Measurements from ENCODE around the gene AMOT. TPM values are rescaled to one million over a fixed set of nuclear protein-coding genes. Genes with fewer than 3 reads are reported as not detected.

The AMOT gene
- polyA plus RNA-seq, 1 of the 3 experiments (the other 2 are of a cell fraction): 3.4 TPM

- TF ChIP-seq USF1 (IDR thresholded peaks at IDR 0.05; ENCODE audit: borderline replicate concordance, low read depth) (no peak), MEF2A (IDR thresholded peaks at IDR 0.05; ENCODE audit: borderline replicate concordance, low read depth) (no peak), EP300 (IDR thresholded peaks at IDR 0.05; ENCODE audit: borderline replicate concordance in 1 of 2, low read depth in 1 of 2, low read length in 1 of 2) (peak in 1 of 2 experiments; percentile 17; a peak in 1 of 4 replicates), MAX (IDR thresholded peaks at IDR 0.05; ENCODE audit: low read depth) (no peak), RAD21 (IDR thresholded peaks at IDR 0.05; ENCODE audit: low read length) (no peak), FOSL2 (IDR thresholded peaks at IDR 0.05; ENCODE audit: borderline replicate concordance, low read depth) (peak; percentile 44; the same call in 1 of the 2 replicates), TCF12 (IDR thresholded peaks at IDR 0.05) (peak; percentile 82), YY1 (IDR thresholded peaks at IDR 0.05; ENCODE audit: low read depth) (no peak), TAF1 (IDR thresholded peaks at IDR 0.05; ENCODE audit: borderline replicate concordance, low read depth, low read length) (no peak)
These were observed 8.0 kb downstream of the AMOT start (continued) for GRCh38 chrX:112832481-112833095.

GRCh38 chrX:112830540-112830939 is 10.1 kb downstream of the AMOT start:
- Histone ChIP-seq H3K79me2 (ENCODE audit: insufficient read depth) (no peaks in the 10 kb centered on the region), H3K9me3 (no peaks in the 10 kb centered on the region), H3K4me2 (no peak overlapping the region), H3K36me3 (replicated peaks in 1 of 2; ENCODE audit: control insufficient read depth in 1 of 2, insufficient read depth in 2 of 2, low read length in 1 of 2) (no peaks in the 10 kb centered on the region), H3K9me2 (no peaks in the 10 kb centered on the region), H3K4me1 (ENCODE audit: control insufficient read depth in 1 of 2, insufficient read depth in 2 of 2, low read depth in 1 of 2, low read length in 1 of 2) (peaks cover 0 to 9% of the 10 kb centered on the region in 2 experiments; a peak in 2 of 4 replicates), H4K20me1 (ENCODE audit: insufficient read depth) (peaks cover 5% of the 10 kb centered on the region; the same call in 1 of the 2 replicates), H3K27ac (ENCODE audit: low read depth in 2 of 2, low read length in 1 of 2) (no peak overlapping the region), H3F3A (replicated peaks; ENCODE audit: insufficient read depth) (peaks cover 9% of the 10 kb centered on the region), H3K4me3 (ENCODE audit: low read depth in 2 of 2, low read length in 1 of 2) (no peak overlapping the region), H3K27me3 (ENCODE audit: insufficient read depth) (no peaks in the 10 kb centered on the region), H3K9ac (no peak overlapping the region), H2AFZ (ENCODE audit: low read depth) (no peak overlapping the region)
- DNase-seq: no peak
- CTCF ChIA-PET: no interaction called here
- POLR2A ChIA-PET: no interaction called here
- WGBS (ENCODE audit: low lambda C conversion rate): 60% methylated on average over 3 of the region's 3 CpGs
- TF ChIP-seq FOXJ3 (CRISPR knock-in tag; IDR thresholded peaks at IDR 0.05) (no peak), MXI1 (IDR thresholded peaks at IDR 0.05; ENCODE audit: low read depth, low read length) (no peak), TEAD4 (IDR thresholded peaks at IDR 0.05; ENCODE audit: borderline replicate concordance, insufficient read depth) (no peak), ELF1 (IDR thresholded peaks at IDR 0.05) (no peak), SMC3 (IDR thresholded peaks at IDR 0.05; ENCODE audit: low read depth, low read length) (no peak), RAD21 (IDR thresholded peaks at IDR 0.05; ENCODE audit: low read length) (no peak), EZH2phosphoT487 (IDR thresholded peaks at IDR 0.05; ENCODE audit: borderline replicate concordance, low read depth) (no peak), FOXM1 (IDR thresholded peaks at IDR 0.05; ENCODE audit: low read depth) (no peak), IRF3 (IDR thresholded peaks at IDR 0.05; ENCODE audit: low read depth, low read length) (no peak), JUND (IDR thresholded peaks at IDR 0.05) (no peak), FOSL2 (IDR thresholded peaks at IDR 0.05; ENCODE audit: borderline replicate concordance, low read depth) (no peak), MAX (IDR thresholded peaks at IDR 0.05; ENCODE audit: low read depth) (no peak), NFIC (IDR thresholded peaks at IDR 0.05; ENCODE audit: borderline replicate concordance) (no peak), PBX3 (IDR thresholded peaks at IDR 0.05) (no peak), GABPA (IDR thresholded peaks at IDR 0.05; ENCODE audit: low read depth) (no peak), RFX5 (IDR thresholded peaks at IDR 0.05; ENCODE audit: low read length) (no peak), MEF2A (IDR thresholded peaks at IDR 0.05; ENCODE audit: borderline replicate concordance, low read depth) (no peak), RXRA (IDR thresholded peaks at IDR 0.05; ENCODE audit: borderline replicate concordance, low read depth) (no peak), TCF12 (IDR thresholded peaks at IDR 0.05) (no peak)
